GM12801 (cell line): ENCODE results near the gene ARFGEF3.

Experiments
- TF ChIP-seq, protein P1 (sequence below): IDR thresholded peaks from one replicate; pipeline ENCODE4 v1.5.1; 2011; ENCODE audit warnings: control low read depth; ENCODE audit not compliant: insufficient read length; ENCODE audit errors: extremely low read depth

The ARFGEF3 gene

DNA sequence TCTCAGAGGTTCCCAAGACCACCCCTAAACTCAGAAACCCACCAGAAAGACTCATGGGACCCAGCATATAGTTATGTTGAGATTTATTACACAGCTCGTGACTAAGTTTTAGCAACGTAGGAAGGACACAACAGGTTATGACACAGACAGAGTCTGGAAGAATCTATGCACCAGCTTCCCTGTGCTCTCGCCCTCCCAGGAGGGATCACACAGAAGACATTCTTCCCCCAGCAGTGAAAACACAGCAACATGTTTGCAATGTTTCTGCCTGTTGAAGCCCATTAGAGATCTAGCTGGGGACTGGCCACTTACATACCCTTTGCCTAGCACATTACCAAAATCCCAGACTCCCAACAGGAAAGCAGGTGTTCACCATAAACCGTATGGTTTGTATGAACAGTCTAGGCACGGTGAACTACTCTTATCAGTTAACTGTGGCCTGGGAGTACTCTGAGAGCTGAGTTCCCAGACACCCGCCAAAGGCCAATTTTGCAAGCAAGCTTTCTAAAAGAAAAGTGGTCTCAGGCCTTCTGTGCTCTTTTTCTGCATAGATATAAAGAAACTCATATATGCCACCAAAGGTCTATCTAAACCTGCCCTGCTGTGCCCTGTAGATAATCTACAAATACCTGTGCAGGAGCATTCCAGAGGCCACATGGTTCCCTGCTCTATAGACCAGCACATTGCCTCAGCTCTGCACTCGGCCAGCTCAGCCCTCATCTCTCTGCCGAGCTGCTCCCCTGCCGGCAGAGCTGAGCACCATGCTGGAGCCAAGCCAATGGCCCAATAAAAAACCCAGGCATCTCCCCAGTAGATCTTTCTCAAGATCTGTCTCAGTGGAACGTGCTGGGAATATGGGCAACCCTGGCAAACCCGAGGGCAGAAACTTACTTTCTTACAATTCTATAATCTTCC lies 146.3 kb downstream of the ARFGEF3 start:
- TF ChIP-seq, protein P1, sequence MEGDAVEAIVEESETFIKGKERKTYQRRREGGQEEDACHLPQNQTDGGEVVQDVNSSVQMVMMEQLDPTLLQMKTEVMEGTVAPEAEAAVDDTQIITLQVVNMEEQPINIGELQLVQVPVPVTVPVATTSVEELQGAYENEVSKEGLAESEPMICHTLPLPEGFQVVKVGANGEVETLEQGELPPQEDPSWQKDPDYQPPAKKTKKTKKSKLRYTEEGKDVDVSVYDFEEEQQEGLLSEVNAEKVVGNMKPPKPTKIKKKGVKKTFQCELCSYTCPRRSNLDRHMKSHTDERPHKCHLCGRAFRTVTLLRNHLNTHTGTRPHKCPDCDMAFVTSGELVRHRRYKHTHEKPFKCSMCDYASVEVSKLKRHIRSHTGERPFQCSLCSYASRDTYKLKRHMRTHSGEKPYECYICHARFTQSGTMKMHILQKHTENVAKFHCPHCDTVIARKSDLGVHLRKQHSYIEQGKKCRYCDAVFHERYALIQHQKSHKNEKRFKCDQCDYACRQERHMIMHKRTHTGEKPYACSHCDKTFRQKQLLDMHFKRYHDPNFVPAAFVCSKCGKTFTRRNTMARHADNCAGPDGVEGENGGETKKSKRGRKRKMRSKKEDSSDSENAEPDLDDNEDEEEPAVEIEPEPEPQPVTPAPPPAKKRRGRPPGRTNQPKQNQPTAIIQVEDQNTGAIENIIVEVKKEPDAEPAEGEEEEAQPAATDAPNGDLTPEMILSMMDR: no peak

DNA sequence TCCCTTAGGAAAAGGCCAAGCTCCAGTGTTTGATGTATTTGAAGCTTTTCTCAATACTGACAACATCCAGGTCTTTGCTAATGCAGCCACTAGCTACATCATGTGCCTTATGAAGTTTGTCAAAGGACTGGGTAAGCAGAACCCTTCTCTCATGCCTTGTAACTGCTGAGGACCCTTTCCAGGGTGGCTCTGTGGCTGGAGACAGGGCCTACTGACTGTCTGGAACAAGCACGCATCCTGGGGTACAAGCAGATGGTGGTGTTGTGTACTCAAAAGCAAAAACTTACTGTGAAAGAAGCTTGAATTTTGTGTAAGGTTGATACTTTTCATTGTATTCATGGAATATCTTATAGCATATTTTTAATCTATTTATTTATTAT lies 147.0 kb downstream of the ARFGEF3 start:
- TF ChIP-seq, protein P1: no peak

DNA sequence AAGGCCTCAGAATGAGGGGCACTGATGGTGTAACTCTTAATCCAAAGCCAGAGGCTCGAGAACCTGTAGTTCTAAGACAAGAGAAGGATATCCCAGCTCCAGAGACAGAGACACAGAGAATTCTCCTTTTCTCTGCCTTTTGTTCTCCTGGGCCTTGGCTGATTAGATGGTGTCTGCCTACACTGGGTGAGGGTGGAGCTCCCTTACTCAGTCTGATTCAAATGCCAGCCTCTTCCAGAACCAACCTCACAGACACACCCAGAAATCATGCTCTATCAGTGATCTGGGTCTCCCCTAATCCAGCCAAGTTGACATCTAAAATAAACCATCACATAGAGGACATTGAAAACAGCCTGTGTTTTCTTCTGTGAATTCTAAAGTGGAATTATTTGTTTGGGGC lies 148.0 kb downstream of the ARFGEF3 start:
- TF ChIP-seq, protein P1: no peak

DNA sequence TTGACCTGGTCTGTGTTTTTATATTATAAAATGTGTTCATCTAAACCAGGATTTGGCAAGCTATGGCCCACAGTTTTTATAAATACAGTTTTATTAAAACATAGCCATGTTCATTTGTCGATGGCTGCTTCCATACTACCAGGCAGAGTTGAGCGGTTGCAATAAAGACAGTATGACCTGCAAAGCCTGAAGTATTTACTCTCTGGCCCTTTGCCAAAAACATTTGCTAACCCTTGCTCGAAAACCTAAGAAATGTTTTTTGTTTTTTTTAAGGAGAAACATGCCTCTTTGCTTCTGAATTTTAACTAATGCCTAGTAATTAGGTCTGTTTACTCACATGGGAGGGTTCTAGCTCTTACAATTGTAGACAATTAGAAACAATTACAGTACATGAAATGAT lies 148.6 kb downstream of the ARFGEF3 start:
- TF ChIP-seq, protein P1: no peak

DNA sequence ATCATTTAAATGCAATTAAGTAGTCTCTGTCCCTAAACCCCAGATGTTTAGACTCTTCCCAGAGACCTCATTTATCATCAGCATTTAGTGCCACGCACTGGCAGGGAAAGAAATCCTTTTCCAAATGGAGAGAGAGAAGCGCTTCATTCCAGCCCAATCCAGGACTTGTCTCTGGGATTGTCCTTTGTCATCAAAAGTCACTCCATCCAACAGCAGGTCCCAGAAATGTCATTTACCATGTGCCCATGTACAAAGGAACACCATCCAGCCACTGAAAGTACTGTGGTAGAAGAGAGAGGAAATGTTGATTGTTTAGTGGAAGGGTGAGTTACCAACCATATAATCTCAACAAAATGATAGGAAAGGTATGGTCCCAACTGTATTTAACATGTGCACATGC lies 149.1 kb downstream of the ARFGEF3 start:
- TF ChIP-seq, protein P1: no peak

DNA sequence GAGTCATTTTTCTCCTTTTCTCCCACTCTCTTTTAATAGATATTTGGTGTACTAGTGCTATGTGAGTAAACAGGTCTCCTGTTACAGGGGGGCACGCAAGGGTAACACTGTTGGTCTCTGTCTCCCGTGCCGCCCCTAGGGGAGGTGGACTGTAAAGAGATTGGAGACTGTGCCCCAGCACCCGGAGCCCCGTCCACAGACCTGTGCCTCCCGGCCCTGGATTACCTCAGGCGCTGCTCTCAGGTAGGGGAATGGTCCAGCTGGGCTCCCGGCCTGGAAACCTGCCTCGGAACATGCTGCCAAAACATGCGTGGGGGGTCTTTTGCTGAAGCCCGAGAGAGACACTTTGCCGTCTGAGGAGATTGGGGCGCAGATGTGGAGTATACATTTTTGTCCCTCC lies 149.5 kb downstream of the ARFGEF3 start:
- TF ChIP-seq, protein P1: no peak

DNA sequence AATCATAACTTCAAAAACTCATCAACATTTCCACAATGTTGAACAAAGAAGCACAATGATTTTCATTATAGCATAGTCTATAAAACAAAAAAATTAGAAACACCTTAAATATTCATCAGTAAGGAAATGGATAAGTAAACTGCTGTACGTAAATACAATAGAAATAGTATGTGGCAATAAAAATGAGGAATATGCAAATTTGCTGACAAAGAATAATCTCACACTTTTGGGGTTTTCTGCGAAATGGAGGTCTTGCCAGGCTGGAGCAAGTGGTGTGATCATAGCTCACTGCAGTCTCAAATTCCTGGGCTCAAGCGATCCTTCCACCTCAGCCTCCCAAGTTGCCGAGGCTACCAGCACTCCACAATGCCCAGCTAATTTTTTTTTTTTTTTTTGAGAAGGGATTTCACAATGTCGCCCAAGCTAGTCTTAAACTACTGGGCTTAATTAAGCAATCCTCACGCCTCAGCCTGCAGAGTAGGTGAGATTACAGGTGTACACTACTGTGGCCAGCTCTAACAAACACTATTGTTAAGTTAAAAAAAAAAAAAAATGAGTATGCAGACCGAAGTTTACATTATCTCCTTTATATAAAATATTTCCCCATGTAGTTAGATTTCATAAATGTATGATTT lies 157.1 kb downstream of the ARFGEF3 start:
- TF ChIP-seq, protein P1: no peak
